Tibial nerve (tissue), 4 donors: Measurements from ENCODE around the gene TUT4. TPM values are rescaled to one million over a fixed set of nuclear protein-coding genes. Genes with fewer than 3 reads are reported as not detected.

Source experiments
- DNase-seq, 2 donors: peaks; one replicate each; pipeline ENCODE4 v3.0.0-alpha.2; 2019; ENCODE audit warnings: low spot score in 2 of 2
- H3K27ac ChIP-seq, 4 donors: fragments of 200-600 bp; sonication (generic) in 3 of 4; one replicate each; pipeline ENCODE4 v1.5.1; 2017 to 2019; ENCODE audit warnings: mild to moderate bottlenecking in 1 of 4
- H3K27me3 ChIP-seq, 2 donors: fragments of 200-600 bp; sonication (generic) in 1 of 2; one replicate each; pipeline versions ENCODE4 v1.5.1 to v1.6.0; 2017 to 2019
- H3K36me3 ChIP-seq, 3 donors: fragments of 200-600 bp; sonication (generic); one replicate each; pipeline ENCODE4 v1.5.1; 2018 to 2019
- H3K4me1 ChIP-seq, 4 donors: fragments of 200-600 bp; sonication (generic) in 3 of 4; one replicate each; pipeline ENCODE4 v1.5.1; 2017 to 2019
- H3K4me3 ChIP-seq, 4 donors: fragments of 200-600 bp; sonication (generic) in 3 of 4; one replicate each; pipeline ENCODE4 v1.5.1; 2017 to 2019; ENCODE audit warnings: mild to moderate bottlenecking in 1 of 4, moderate library complexity in 1 of 4
- H3K9me3 ChIP-seq, 4 donors: fragments of 200-600 bp; sonication (generic) in 3 of 4; one replicate each; pipeline ENCODE4 v1.5.1; 2017 to 2019
- CTCF ChIP-seq, 5 experiments: fragments of 200-600 bp in 3 of 5; fragments of 450-650 bp in 2 of 5; sonication (generic) in 3 of 5; IDR thresholded peaks; one replicate each; pipeline ENCODE4 v1.5.1; 2016 to 2019; ENCODE audit warnings: antibody characterized with exemption in 5 of 5, mild to moderate bottlenecking in 3 of 5, moderate library complexity in 2 of 5
- EP300 ChIP-seq, 2 donors: sonication (generic); formaldehyde crosslinking; IDR thresholded peaks; one replicate each; pipeline ENCODE4 v1.6.1; 2017; ENCODE audit warnings: antibody characterized with exemption in 2 of 2, mild to moderate bottlenecking in 1 of 2
- POLR2A ChIP-seq, 2 donors: fragments of 450-650 bp; IDR thresholded peaks; one replicate each; pipeline ENCODE4 v1.6.1; 2017; ENCODE audit warnings: antibody characterized with exemption in 2 of 2, mild to moderate bottlenecking in 2 of 2, moderate library complexity in 2 of 2
- WGBS, 2 donors: methylation state at CpG; one replicate each; pipeline ENCODE4 v1.1.5; 2018; 5-methylcytosine and 5-hydroxymethylcytosine counted together
- total RNA-seq, 4 donors: library from RNA; depleted of rRNA; stranded (reverse); fragments of >200 nt; gene quantifications; one replicate each; pipeline ENCODE4 v1.1.0, GENCODE V29; 2016

TUT4 gene
- total RNA-seq, 4 donors from 2014 or later = 78.1 to 127 (median 82.3) TPM

GRCh38 chr1:52531249-52531872, 21.5 kb downstream of the TUT4 start:
- 68 to 79% methylated on average over 3 of the region's 3 CpGs for WGBS, 2 donors
- Histone ChIP-seq H3K27ac (no peak overlapping the region), H3K36me3 (peaks cover 0 to 17% (median 0%) of the 10 kb centered on the region in 3 donors), H3K27me3 (no peaks in the 10 kb centered on the region), H3K4me1 (peaks cover 0 to 8% (median 0%) of the 10 kb centered on the region in 4 donors), H3K9me3 (peaks cover 0 to 12% (median 0%) of the 10 kb centered on the region in 4 donors), H3K4me3 (no peak overlapping the region)
- no peak for TF ChIP-seq POLR2A (IDR thresholded peaks at IDR 0.05)
- no peak for TF ChIP-seq EP300 (IDR thresholded peaks at IDR 0.05)
- no peak for TF ChIP-seq CTCF (IDR thresholded peaks at IDR 0.05)
- DNase-seq = no peak

- Histone ChIP-seq H3K9me3 (peaks cover 0 to 12% (median 0%) of the 10 kb centered on the region in 4 donors), H3K27ac (no peak overlapping the region), H3K4me3 (no peak overlapping the region), H3K4me1 (peaks cover 0 to 8% (median 0%) of the 10 kb centered on the region in 4 donors), H3K36me3 (peaks cover 0 to 18% (median 0%) of the 10 kb centered on the region in 3 donors), H3K27me3 (no peaks in the 10 kb centered on the region)
- no peak for TF ChIP-seq POLR2A (IDR thresholded peaks at IDR 0.05)
- TF ChIP-seq CTCF (IDR thresholded peaks at IDR 0.05) = no peak
- no peak for TF ChIP-seq EP300 (IDR thresholded peaks at IDR 0.05)
- DNase-seq = no peak
- WGBS, 2 donors = 92% methylated on average over 5 of the region's 5 CpGs
Observed at GRCh38 chr1:52530563-52531144, 22.2 kb downstream of the TUT4 start.

- 84 to 94% methylated on average over 3 of the region's 3 CpGs for WGBS, 2 donors
- H3K36me3 ChIP-seq = peaks cover 0 to 54% (median under 1%) of the 10 kb centered on the region in 3 donors
- no peaks in the 10 kb centered on the region for H3K4me1 ChIP-seq
- H3K9me3 ChIP-seq = no peaks in the 10 kb centered on the region
- TF ChIP-seq CTCF (IDR thresholded peaks at IDR 0.05) = no peak
- no peak for TF ChIP-seq EP300 (IDR thresholded peaks at IDR 0.05)
- H3K27me3 ChIP-seq = no peaks in the 10 kb centered on the region
- H3K4me3 ChIP-seq = no peak overlapping the region
- no peak for DNase-seq
- H3K27ac ChIP-seq = no peak overlapping the region
Observed at GRCh38 chr1:52523376-52523775, 29.5 kb downstream of the TUT4 start.

GRCh38 chr1:52520148-52520547, 32.7 kb downstream of the TUT4 start:
- no peaks in the 10 kb centered on the region for H3K4me1 ChIP-seq
- WGBS, 2 donors = 83 to 88% methylated on average over 2 of the region's 2 CpGs
- H3K36me3 ChIP-seq = peaks cover 0 to 42% (median 4%) of the 10 kb centered on the region in 3 donors
- no peaks in the 10 kb centered on the region for H3K9me3 ChIP-seq
- TF ChIP-seq EP300 (IDR thresholded peaks at IDR 0.05) (no peak), POLR2A (IDR thresholded peaks at IDR 0.05) (no peak), CTCF (IDR thresholded peaks at IDR 0.05) (no peak)
- no peaks in the 10 kb centered on the region for H3K27me3 ChIP-seq
- H3K4me3 ChIP-seq = no peak overlapping the region
- no peak for DNase-seq
- no peak overlapping the region for H3K27ac ChIP-seq

GRCh38 chr1:52518962-52519361, 33.9 kb downstream of the TUT4 start:
- WGBS, 2 donors = 60 to 70% methylated on average over 2 of the region's 2 CpGs
- peaks cover 0 to 41% (median 4%) of the 10 kb centered on the region in 3 donors for H3K36me3 ChIP-seq
- TF ChIP-seq CTCF (IDR thresholded peaks at IDR 0.05) (no peak), EP300 (IDR thresholded peaks at IDR 0.05) (no peak), POLR2A (IDR thresholded peaks at IDR 0.05) (no peak)

More at GRCh38 chr1:52518962-52519361, 33.9 kb downstream of the TUT4 start:
- H3K4me1 ChIP-seq = no peaks in the 10 kb centered on the region
- no peak overlapping the region for H3K4me3 ChIP-seq
- H3K27ac ChIP-seq = no peak overlapping the region
- no peaks in the 10 kb centered on the region for H3K9me3 ChIP-seq
- no peaks in the 10 kb centered on the region for H3K27me3 ChIP-seq
- DNase-seq = no peak
